GM12878 (cell line): ENCODE measurements around the gene CALY. TPM values are rescaled to one million over a fixed set of nuclear protein-coding genes. Genes with fewer than 3 reads are reported as not detected.

Experiments
- ATAC-seq: fragments of 200-7000 bp; cut with Tn5 transposase; 3 replicates; pipeline ENCODE4 v1.9.1; 2020; ENCODE audit warnings: mild to moderate bottlenecking, moderate library complexity
- BruUV-seq: library from RNA; stranded (reverse); fragments of 400-500 nt; replicated peaks from 2 replicates; lab custom pipeline; 2021; lab: Mats Ljungman, UMichigan
- CTCF ChIA-PET: fragments of 300-600 bp; sonication (Branson Sonifier 250); formaldehyde crosslinking; extraction: SDS; loops from one replicate; lab custom pipeline; 2021; ENCODE audit warnings: inconsistent platforms; lab: Yijun Ruan, JAX
- POLR2A ChIA-PET: fragments of 350-600 bp; formaldehyde crosslinking; extraction: SDS; loops from one replicate; lab custom pipeline; 2021; ENCODE audit warnings: inconsistent platforms; lab: Charles Lee
- RAD21 ChIA-PET: fragments of 300-600 bp; sonication (Branson Sonifier 250); formaldehyde crosslinking; loops from one replicate; lab custom pipeline; 2023; ENCODE audit warnings: antibody characterized with exemption; ENCODE audit not compliant: unreplicated experiment; lab: Charles Lee
- SMC1A ChIA-PET: fragments of 300-600 bp; sonication (Branson Sonifier 250); formaldehyde crosslinking; loops from one replicate; lab custom pipeline; 2023; ENCODE audit not compliant: unreplicated experiment, uncharacterized antibody; lab: Charles Lee
- DNase-seq: peaks from one replicate; pipeline ENCODE4 v3.0.0-alpha.2; 2011; ENCODE audit warnings: low read depth, low spot score
- FAIRE-seq: peaks from 3 replicates; lab custom pipeline; 2011; peaks lifted over from hg19 to GRCh38; lab: Jason Lieb, UNC
- H2AFZ ChIP-seq: 2 replicates; pipeline ENCODE4 v1.6.0; 2011; ENCODE audit warnings: low read depth, low read length, control low read depth; ENCODE audit not compliant: control insufficient read depth
- H3K27ac ChIP-seq: 2 replicates; pipeline ENCODE4 v1.5.1; 2011; ENCODE audit warnings: control low read depth; ENCODE audit not compliant: control insufficient read depth, insufficient read depth
- H3K27me3 ChIP-seq, 2 experiments: replicated peaks in 1 of 2; 2 replicates each; pipeline versions ENCODE4 v1.6.0 to v1.6.1; 2011; ENCODE audit warnings: low read length in 1 of 2; ENCODE audit not compliant: control insufficient read depth in 2 of 2, insufficient read depth in 2 of 2
- H3K36me3 ChIP-seq, 2 experiments: 2 replicates each; pipeline ENCODE4 v1.5.1; 2011; ENCODE audit warnings: low read length in 1 of 2; ENCODE audit not compliant: control insufficient read depth in 2 of 2, insufficient read depth in 2 of 2
- H3K4me1 ChIP-seq: 2 replicates; pipeline ENCODE4 v1.6.1; 2011; ENCODE audit warnings: mild to moderate bottlenecking, low read length, moderate library complexity, mixed read lengths; ENCODE audit not compliant: control insufficient read depth, insufficient read depth
- H3K4me2 ChIP-seq: 2 replicates; pipeline ENCODE4 v1.6.0; 2011; ENCODE audit warnings: control low read depth; ENCODE audit not compliant: control insufficient read depth, insufficient read depth
- H3K4me3 ChIP-seq: fragments of 200-600 bp; sonication (generic); 2 replicates; pipeline ENCODE4 v1.5.1; 2016
- H3K79me2 ChIP-seq: 2 replicates; pipeline ENCODE4 v1.6.0; 2011; ENCODE audit warnings: low read length; ENCODE audit not compliant: control insufficient read depth, insufficient read depth
- H3K9ac ChIP-seq: 2 replicates; pipeline ENCODE4 v1.8.0; 2011; ENCODE audit warnings: low read length, control low read depth, mixed read lengths; ENCODE audit not compliant: control insufficient read depth, insufficient read depth
- H3K9me3 ChIP-seq: replicated peaks from 3 replicates; pipeline ENCODE4 v1.5.1; 2011; ENCODE audit warnings: mild to moderate bottlenecking, low read length; ENCODE audit not compliant: control insufficient read depth, insufficient read depth
- H4K20me1 ChIP-seq: 2 replicates; pipeline ENCODE4 v1.6.0; 2011; ENCODE audit not compliant: control insufficient read depth, insufficient read depth
- IKZF1 ChIP-seq: fragments of 450-650 bp; conservative IDR thresholded peaks from 2 replicates; pipeline ENCODE4 v1.6.1; 2017; ENCODE audit warnings: antibody characterized with exemption, mild to moderate bottlenecking
- IRF3 ChIP-seq: fragments of 450-650 bp; IDR thresholded peaks from 2 replicates; pipeline ENCODE4 v1.6.1; 2014; ENCODE audit warnings: mild to moderate bottlenecking
- PML ChIP-seq: IDR thresholded peaks from 2 replicates; pipeline ENCODE4 v1.6.1; 2012; ENCODE audit warnings: low read length, inconsistent platforms
- SPI1 ChIP-seq: IDR thresholded peaks from 2 replicates; pipeline ENCODE4 v1.6.1; 2011; ENCODE audit warnings: low read depth, mild to moderate bottlenecking, low read length, moderate library complexity, borderline replicate concordance; ENCODE audit not compliant: insufficient read depth
- SRF ChIP-seq, 2 experiments: IDR thresholded peaks; 2 replicates each; pipeline ENCODE4 v1.6.1; 2011; ENCODE audit warnings: low read depth in 2 of 2, low read length in 2 of 2, mild to moderate bottlenecking in 1 of 2, moderate library complexity in 1 of 2
- TBL1XR1 ChIP-seq: IDR thresholded peaks from 2 replicates; pipeline ENCODE4 v1.6.1; 2012; ENCODE audit warnings: low read depth, low read length, improper control_type of control experiment
- WGBS: methylation state at CpG from one replicate; pipeline ENCODE4 v1.1.6; 2016; ENCODE audit warnings: low lambda C conversion rate; ENCODE audit not compliant: insufficient replicate concordance, insufficient coverage; ENCODE audit errors: missing lambda C conversion rate; 5-methylcytosine and 5-hydroxymethylcytosine counted together
- in situ Hi-C: fragments of 300-500 bp; cut with MboI; formaldehyde crosslinking; loops from 9 replicates; pipeline ENCODE4 v1.14.3; 2018; ENCODE audit warnings: mixed read lengths
- intact Hi-C: fragments of 100-400 bp; cut with micrococcal nuclease; formaldehyde crosslinking; loops from one replicate; pipeline ENCODE4 v1.14.2; 2022; ENCODE audit not compliant: unreplicated experiment
- polyA plus RNA-seq, 11 experiments: library from polyadenylated mRNA; depleted of rRNA in 4 of 11; unstranded in 6 of 11; stranded (reverse) in 5 of 11; fragments of >200 nt; fragmentation: Nextera tagmentation in 4 of 11; fragmentation: Illumina TruSeq in 1 of 11; extraction: Ambion mirVana in 4 of 11; extraction: Trizol in 1 of 11; gene quantifications; 1 replicate in 1 of 11; 2 replicates in 10 of 11; pipeline versions ENCODE4 v1.2.1 to v1.2.3, GENCODE V29; 2011 to 2016; ENCODE audit warnings: inconsistent platforms in 2 of 11, missing spikeins in 2 of 11, low read depth in 1 of 11
- total RNA-seq, 4 experiments: library from RNA; depleted of rRNA in 3 of 4; stranded (reverse); fragments of >200 nt in 3 of 4; fragmentation: Illumina TruSeq in 1 of 4; extraction: Trizol in 1 of 4; gene quantifications; 2 replicates each; pipeline versions ENCODE4 v1.2.1 to v1.2.3, GENCODE V29; 2013 to 2021

Gene CALY
- total and polyA plus RNA-seq, 10 of the 15 experiments (the other 5 are each of a cell fraction or from before 2014, with no cell fraction given): 0.07 TPM; not detected in 9

DNA sequence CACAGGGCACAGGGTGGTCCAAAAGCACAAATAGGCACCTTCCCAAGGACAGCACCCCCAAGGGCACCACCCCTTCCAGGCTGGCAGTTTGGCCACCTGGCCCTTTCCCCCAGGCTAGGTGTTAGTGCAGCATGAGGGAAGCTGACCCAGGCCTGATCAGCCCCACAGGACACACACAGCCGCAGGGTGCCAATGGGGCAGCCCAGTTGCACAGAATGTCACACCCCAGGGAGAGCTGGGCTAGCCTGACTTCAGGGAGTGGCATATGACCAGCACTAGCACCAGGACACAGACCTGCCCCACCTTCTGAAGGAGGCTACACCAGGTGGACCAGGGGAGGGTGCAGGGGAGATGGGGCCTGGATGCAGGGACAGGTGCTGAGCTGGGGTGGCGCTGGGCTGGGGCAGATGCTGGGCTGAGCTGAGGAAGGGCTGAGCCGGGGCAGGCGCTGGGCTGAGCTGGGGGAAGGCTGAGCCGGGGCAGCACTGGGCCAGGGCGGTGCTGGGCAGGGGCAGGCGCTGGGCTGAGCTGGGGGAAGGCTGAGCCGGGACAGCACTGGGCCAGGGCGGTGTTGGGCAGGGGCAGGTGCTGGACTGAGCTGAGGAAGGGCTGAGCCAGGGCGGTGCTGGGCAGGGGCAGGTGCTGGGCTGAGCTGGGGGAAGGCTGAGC lies 56.2 kb downstream of the CALY start:
- no peak for ATAC-seq
- no peak overlapping the region for H3K9ac ChIP-seq
- no peak overlapping the region for H3K4me2 ChIP-seq
- in situ Hi-C loops: no loop called here
- ChIA-PET RAD21 (no interaction called here), CTCF (interaction anchor here (2.8 kb wide), 1 partner anchor 23 kb away, joined by 9 read pairs; no protein-coding TSS in a partner anchor), SMC1A (no interaction called here), POLR2A (no interaction called here)
- intact Hi-C loops: no loop called here
- H3K9me3 ChIP-seq: no peaks in the 10 kb centered on the region
- no peak overlapping the region for H2AFZ ChIP-seq
- H3K79me2 ChIP-seq: peaks cover 8% of the 10 kb centered on the region
- H4K20me1 ChIP-seq: no peaks in the 10 kb centered on the region
- H3K4me1 ChIP-seq: peaks cover 25% of the 10 kb centered on the region
- DNase-seq: no peak
- no TSS peak for BruUV-seq
- H3K27ac ChIP-seq: no peak overlapping the region
- H3K36me3 ChIP-seq: peaks cover 8 to 21% of the 10 kb centered on the region in 2 experiments
- FAIRE-seq: no peak
- no peak overlapping the region for H3K4me3 ChIP-seq
- H3K27me3 ChIP-seq: no peaks in the 10 kb centered on the region
- TF ChIP-seq IRF3 (no peak), SPI1 (no peak), IKZF1 (no peak), PML (no peak), TBL1XR1 (no peak), SRF (IDR thresholded peaks at IDR 0.05; ENCODE audit: low read depth in 2 of 2, low read length in 2 of 2) (no peak)
- 88% methylated on average over 10 of the region's 10 CpGs for WGBS
